GM21825 (cell line): ENCODE results near the gene COL15A1.

ENCODE experiments used
- ATAC-seq: cut with Tn5 transposase; IDR thresholded peaks from one replicate; pipeline ENCODE4 v1.9.1; 2021; ENCODE audit warnings: mild to moderate bottlenecking, moderate library complexity; ENCODE audit not compliant: unreplicated experiment

Gene COL15A1

DNA sequence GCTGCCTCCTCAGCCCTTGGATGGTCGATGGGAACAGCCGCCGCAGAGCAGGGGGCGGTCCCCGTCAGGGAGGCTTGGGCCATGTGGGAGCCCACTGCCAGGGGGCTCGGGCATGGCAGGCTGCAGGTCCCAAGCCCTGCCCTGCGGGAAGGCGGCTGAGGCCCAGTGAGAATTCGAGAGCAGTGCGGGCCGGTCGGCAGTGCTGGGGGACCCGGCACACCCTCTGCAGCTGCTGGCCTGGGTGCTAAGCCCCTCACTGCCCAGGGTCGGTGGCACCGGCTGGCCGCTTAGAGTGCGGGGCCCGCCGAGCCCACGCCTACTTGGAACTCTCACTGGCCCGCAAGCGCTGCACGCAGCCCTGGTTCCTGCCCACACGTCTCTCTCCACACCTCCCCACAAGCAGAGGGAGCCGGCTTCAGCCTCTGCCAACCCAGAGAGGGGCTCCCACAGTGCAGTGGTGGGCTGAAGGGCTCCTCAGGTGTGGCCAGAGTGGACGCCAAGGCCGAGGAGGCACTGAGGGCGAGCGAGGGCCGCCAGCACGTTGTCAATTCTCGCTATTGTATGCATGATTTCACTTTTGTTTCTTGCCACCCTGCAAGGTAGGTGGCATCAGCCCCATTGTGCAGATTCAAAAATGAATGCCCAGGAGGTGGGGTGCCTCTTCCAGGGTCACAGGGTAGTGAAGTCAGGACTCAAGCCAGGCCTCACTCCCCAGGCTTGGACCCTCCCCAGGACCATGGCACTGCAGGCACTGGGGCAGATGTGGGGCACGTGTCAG, 48.6 kb downstream of the COL15A1 start:
- ATAC-seq: no peak

DNA sequence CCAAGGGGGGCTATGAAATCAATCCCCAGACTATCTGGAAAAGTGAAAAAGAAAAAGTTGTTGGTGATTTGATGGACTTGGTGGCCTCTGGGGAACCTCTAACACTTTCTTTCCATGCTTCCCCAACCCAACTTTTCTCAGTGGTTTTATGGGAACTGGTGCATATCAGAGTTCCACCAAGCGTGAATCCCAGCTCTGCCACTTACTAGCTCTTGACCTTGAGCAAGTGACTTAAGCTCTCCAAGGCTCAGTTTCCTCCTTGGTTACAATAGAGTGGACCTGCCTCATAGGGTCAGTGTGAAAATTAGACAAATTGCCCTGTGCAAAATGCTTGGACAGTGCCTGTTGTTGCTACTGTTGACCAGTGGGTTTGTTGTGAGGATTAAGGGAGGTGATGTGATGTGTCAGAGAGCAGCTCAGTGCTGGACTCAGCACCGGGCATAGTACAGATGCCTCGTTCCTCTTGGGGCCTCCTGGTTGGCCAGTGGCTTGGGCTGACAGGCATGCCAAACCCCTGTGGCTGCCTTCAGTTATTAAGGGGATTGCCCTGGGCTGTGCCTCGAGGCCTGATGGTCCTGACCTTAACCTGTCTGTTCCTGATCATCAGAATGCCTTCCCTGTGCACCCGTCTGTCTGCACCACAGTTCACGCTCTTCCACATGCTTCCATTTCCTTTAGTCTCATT, 49.3 kb downstream of the COL15A1 start:
- peak; percentile 40 for ATAC-seq

DNA sequence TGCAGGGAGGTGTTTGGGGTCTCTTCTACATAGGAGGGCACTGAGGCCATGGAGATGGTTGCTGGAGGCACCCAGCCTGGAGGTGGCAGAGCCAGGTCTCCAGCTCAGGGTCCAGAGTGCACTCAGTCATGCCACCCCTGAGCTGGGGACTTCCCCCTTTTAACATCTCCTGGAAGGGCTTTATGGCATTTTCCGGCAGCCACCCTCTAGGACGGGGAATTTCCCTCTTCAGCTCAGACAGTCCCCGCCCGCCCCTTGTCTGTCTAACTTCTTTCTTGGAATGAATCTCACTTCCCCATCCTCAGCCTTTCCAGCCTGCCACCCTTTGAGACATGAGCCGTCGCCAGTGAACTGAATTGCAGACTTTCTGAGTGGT, 49.9 kb downstream of the COL15A1 start:
- ATAC-seq: peak; percentile 78

DNA sequence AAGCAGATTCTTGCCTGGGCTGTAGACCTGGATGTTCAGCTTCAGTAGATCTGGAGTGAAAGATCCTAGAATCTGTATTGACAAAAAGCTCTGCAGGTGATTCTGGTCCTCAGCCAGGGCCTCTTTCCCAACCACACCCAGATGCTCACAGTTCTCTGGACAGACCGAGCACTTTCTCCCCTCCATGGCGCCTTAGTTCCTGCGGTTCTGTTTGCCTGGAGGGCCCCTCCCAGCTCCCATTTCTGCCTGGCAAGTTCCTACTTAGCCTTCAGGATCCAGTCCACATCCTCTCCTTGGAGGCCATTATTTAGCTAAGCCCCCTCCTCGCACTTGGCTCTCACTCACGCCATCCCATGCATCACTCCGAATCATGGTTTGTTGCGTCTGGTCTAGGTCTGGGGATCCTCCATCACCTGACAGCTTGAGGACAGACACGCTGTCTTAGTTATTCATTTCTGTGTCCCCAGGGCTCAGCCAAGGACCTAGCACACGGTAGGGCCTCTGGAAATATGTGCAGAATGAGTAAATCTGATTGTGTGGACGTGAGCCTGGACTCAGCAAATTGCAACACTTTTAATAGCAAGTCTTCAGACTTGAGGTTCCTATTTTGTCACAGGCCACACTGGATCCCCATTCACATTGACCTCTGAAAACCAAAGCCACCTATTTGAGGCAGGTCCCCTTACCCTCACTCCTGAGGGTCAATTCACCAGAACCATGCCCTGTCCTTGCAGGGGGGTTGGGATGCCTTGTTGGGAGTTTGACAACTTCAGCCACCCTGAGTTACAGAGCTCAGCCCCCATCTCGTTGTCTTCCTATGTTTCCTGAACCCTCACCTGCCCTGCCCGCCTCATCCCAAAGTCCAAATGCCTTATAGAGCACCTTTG, 50.7 kb downstream of the COL15A1 start:
- ATAC-seq: no peak

DNA sequence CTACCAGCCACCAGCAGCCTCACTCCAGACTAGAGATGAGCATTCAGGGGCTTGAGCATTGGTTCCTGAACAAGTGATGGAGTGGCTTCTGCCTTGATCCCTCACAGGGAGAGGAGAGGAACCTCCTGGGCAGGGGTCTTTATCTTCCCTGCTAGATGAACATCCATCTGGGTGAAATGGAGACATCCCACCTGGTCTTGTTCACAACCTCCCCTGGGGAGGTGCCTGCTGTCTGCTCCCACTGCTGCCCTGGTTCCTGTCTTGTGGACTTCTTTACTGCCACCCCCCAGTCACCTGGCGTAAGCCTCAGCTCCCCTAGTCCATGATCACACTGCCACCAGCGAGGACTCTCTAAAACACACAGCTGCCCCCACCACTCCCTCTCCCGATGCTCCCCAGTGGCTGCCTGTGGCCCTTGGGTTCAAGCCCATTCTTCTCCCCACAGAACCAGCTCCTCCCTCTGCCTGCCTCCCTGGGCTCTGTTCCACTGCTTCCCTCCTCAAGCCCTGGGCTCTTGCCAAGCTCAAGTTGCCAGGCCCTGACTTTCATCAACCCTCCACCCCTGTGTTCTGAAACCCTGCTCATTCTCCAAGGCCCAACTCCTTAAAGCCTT, 51.5 kb downstream of the COL15A1 start:
- ATAC-seq: no peak

DNA sequence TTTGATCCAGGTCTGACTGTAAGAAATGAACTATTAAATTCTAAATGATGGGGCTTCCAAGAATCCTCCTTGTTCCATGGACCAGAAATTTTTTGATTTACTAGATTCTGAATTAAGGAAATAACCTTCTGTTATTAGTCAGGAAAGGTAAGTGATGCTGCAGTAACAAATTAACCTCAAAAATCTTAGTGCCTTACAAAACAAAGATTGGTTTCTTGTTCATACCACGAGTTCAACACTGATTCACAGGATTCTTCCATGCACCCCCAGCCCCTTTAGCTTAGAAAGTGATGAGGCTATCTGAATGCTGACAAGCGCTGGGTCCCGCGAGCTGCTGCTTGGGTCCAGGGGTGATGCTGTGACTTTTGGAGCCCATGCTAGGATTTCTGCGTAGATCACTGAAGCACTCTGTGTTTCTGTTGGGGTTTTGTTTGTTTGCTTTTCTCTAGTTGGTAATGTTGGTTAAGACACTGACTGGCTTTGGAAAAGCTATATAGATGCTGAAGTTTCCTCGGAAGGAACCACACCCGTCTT, 52.3 kb downstream of the COL15A1 start:
- no peak for ATAC-seq

DNA sequence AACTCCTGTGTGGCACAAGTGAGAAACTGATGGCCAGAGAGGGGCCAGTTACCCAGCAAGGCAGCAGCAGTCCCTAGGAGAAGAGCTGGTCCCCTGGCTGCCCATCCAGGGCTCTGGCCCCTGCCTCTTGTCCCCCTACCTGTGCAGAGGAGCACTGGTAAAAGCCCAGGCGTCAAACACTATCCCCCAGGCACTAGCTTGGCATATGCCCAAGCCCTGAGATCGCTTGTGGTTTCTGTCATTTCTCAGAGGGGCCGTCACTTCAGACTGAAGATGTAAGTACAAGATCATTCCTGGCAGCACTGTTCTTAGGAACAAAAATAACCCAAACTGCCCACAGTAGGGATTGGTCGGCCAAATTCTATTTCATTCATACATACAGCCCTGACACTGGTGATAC, 53.9 kb downstream of the COL15A1 start:
- ATAC-seq: no peak

DNA sequence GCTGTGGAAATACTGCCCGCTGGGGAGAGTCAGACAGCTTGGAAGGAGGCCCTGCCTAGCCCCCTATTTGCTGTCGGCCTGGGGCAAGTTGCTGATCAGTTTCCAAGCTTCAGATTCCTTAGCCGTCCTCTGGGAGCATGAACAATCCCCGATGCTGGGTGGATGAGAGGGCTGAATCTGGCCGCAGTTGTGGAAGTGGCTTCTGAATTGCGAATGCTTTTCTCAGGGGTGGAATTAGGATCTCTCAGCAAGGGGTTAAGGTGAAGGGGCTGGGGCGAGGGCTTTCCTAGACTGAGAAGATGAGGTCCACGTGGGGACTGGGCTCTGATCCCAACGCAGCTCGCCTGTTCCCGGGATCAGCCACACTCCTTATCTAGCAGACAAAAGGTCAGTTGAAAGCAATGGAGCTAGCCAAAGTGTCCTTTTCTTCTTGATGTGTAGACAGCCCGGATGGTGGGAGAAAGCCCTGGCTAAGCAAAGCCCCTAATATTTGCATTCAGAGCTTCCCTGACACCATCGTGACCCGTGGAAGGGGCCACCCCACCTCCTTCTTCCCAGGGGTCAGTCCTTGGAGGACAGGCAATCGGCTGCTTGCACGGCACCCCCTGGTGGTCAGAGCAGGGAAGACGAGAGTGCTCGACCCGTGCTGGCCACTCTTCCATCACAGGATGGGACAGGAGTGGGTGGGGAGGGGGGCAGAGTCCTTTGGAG, 54.9 kb downstream of the COL15A1 start:
- ATAC-seq: peak; percentile 58

DNA sequence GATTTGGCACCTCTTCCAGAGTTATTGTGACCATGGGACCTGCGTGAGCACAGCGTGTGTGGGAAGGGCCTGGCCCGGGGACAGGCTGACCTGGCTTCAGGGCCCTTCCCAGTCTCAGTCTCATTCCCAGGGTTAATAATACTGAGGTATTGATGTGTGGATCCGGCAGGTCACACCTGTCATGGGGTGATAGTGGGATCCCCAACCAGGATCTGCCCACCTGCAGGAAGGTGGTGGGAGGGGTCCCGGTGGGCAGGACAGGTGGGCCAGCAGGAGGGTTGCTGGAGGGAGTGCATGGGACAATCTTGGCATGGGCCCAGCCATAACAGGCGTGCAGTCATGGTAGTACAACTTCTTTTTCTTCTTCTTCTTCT, 55.4 kb downstream of the COL15A1 start:
- no peak for ATAC-seq

DNA sequence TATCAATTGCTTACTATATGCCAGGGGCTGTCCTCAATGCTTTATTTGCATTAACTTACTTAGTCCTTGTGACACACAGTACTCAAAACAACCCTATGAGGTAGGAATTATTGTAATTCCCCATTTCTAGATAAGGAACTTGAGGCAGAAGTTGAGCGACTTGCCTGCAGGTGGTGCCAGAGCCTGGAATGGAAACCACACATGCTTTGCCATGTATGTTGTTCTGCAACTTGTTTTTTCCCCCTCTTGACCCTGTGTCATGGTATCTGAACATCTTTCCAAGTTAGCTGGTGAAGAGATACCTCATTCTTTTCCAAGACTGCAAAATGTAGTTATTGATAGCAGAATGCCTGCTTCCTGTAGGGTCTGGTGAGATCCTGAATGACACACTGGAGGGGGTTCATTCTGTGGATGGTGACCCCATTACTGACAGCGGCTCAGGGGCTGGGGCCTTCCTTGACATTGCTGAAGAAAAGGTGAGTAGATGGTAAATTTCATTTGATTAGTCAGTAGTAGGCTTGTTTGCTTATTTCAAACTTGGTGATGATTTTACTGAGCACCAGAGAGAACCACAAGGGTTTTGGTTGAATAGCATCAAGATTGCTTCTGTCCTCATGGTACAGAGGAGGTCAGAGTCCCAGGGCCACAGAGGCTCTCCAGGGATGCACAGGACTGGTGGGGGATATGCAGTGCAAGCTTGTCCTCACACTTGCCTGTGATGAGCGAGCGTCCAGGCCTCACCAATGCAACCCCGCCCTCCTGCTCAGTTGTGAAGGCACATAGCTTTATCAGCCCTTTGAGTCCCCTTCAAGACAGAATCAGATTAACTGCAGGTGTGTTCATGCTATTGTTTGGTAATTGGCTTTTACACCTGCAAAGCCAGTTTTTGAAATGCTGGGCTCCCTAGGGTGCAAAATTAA, 57.0 kb downstream of the COL15A1 start:
- ATAC-seq: no peak

DNA sequence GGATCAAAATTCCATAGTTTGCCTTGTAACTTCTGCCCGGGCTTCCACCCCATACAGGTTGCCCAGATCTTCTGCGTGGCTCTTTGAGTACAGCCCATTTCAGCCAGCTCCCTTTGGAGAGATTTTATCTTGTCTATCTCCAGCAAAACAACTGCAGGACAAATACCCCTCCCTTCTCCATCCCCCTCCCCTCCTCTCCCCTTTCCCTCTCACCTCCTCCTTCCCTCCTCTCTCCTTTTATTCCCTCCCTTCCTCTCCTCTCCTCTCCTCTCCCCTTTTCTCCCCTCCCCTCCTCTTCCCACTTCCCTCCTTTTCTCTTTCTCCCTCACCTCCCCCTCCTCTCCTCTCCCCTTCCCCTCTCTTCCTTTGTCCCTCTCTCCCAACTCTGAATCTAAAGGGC, 58.2 kb downstream of the COL15A1 start:
- ATAC-seq: no peak

DNA sequence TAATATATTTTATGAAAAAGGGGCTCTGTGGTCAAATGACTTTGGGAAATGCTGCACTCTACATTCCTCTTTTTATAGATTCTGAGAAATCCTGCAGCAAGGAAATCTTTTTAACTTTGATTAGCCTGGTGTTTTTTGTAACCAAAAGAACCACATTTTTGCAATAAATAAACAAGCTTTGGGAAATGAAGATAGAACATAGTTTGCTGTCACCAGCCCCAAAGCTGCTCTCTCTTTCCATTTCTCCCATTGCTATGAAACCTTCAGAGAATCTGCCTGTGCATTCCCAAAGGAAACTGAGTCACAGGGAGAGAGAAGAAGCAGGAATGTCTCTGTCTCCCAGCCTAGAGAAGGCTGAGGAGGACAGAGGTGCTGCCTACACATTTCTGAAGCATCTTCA, 59.0 kb downstream of the COL15A1 start:
- ATAC-seq: no peak

DNA sequence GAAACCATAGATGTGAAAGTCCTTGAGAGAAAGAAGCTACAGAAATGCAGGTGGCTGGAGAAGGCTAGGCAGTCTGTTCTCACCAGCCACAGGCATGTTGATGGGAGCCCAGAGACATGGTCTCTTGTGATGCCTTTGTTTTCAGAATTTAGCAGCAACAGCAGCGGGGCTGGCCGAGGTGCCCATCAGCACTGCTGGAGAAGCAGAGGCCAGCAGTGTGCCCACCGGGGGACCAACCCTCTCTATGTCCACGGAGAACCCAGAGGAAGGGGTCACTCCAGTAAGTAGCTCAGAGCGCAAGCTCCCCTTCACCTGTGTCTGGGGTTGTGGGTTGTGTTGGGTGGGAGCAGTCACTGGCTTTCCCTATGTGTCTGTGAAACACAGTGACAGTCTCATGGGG, 59.6 kb downstream of the COL15A1 start:
- no peak for ATAC-seq

DNA sequence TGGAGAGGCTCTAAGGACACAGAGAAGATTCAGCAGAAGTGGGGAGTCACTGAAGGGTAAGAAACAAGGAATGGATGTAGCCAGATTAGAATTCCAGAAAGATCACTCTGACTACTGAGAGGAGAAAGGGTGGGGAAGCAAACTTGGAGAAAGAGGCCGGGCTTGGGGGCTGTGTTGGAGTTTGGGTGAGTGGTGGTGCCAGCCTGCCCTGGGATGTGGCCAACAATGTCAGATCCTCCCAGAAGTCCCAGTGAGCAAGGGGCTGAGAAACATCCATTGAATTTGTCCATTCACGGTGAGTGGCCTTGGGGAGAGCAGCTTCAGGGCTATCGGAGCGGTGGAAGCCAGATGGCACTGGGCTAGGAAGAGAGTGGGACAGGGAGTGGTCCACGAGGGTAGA, 60.4 kb downstream of the COL15A1 start:
- ATAC-seq: no peak

DNA sequence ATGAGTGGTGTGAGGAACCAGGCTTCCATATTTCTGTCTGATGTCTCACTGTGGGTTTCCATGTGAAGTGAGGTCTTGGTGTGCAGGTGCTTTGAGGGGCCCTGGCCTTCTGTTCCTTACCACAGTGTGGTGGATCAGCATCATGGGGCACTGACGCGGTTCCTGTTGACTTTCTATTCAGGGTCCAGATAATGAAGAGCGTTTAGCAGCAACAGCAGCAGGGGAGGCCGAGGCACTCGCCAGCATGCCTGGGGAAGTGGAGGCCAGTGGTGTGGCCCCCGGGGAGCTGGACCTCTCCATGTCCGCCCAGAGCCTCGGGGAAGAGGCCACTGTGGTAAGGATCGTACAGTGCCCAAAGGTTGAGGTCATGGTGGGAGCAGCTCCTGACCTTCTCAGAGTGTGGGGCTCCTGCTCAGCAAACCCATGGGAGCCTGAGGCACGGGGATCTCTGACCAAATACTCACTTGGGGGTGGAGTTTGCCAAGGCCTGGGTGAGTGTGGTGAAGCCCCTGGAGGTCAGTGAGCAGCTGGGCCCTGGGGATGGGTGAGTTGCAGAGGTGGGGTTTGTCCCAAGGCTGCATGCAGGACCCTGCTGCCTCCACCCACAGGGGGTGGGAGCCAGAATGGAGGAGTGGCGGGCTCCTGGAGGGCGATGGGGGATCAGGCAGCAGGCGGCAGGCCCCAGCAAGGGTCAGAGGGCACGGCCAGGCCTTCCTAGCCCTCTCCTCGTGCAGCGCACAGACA, 61.2 kb downstream of the COL15A1 start:
- no peak for ATAC-seq

DNA sequence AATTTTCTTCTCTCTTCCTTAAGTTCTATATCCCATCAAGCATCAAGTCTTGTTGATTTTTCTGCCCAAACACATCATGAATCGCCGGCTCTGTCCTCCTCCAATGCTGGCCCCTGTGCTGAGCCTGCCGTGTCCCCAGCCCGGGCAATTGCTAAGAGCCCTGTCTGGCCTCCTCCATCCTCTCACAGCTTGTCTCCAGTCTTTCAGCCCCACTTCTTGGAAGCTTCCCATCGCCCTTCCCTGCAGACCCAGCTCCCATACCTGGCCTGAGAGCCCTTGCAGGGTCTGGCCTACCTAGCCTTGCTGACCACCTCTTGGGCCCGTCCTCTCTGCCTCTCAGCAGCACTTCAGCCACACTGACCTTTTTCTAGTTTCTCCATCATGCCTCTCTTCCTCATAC, 61.9 kb downstream of the COL15A1 start:
- ATAC-seq: no peak

DNA sequence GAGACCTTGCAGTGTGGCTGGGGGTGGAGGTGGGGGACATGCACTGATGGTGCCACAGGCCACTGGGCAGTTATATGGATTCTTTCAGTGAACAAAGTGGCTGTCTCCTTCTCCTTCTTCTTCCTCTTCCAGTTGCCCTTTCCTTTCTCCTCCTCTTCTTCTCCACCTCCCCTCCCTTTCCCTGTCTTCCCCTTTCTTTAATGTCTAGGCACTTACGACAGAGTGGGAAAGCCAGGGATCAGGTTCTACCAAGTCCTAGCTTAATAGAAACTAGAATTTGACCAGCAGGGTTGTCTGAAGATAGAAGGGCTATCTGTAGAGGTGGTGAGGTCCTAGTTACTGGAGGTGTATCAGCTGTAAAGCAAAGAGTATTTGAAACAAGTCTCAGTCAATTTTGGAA, 62.8 kb downstream of the COL15A1 start:
- no peak for ATAC-seq

DNA sequence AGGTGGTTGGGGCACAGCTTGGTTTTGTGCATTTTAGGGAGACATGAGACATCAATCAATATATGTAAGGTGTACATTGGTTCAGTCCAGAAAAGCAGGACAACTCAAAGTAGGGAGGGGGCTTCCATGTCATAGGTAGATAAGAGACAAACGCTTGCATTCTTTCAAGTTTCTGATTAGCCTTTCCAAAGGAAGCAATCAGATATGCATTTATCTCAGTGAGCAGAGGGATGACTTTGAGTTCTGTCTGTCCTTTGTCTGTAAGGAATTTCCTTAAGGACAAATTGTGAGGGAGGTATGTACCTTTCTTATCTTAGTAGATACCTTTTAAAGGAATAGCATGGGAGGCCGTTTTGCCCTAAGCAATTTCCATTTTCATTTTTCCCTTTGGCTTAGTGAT, 63.3 kb downstream of the COL15A1 start:
- no peak for ATAC-seq

DNA sequence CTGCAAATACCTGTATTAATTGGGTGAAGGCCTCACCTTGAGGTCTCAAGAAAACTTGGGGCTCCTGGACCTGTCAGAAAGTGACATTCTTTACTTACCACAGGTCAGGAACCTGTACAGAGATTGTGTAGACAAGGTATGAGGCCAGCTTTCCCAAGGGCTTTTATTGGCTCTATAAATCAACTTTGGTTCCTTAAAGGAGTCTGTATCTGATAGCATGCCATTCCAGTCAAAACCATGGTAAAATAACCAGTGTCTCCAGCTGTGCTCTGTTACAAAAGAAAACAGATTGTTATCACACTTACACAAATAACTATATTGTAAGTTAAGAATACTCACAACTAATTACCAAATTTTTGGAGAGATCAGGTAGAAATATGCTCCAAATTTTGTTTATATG, 64.5 kb downstream of the COL15A1 start:
- no peak for ATAC-seq
